CD4-positive, alpha-beta T cell treated with Interleukin-15 for 1 hour (primary cell): ENCODE measurements around the gene CYSLTR2.
"Not testable (repeated sequence)": the region's sequence is repeated elsewhere in the genome, so short reads cannot be mapped to it uniquely, and the experiment has no call there.

Source experiments
- DNase-seq: peaks from one replicate; pipeline ENCODE4 v3.0.0-alpha.2; 2020

Gene CYSLTR2

GRCh38 chr13:48646791-48647190 lies 6.9 kb upstream of the CYSLTR2 start:
- no peak for DNase-seq

GRCh38 chr13:48647625-48648024 lies 6.1 kb upstream of the CYSLTR2 start:
- DNase-seq: no peak

DNA sequence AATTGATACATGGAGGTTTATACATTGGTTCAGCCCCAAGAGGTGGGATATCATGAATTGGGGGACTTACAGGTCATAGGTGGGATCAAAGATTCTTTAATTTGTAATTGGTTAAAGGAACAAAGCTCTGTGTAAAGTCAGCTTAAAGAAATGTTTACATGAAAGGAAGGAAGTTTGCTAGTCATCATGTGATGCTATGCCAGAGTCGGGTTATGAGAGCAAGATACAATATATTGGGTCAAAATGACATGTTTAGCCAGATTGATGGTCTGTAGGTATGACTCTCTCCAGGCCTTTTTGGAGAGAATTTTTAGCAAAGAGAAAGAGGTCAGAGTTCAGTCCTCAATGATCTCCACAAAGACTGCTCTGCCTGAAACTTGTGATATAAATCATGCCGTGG lies 5.3 kb upstream of the CYSLTR2 start:
- no peak for DNase-seq

GRCh38 chr13:48652851-48653471 lies 768 bp upstream of the CYSLTR2 start:
- DNase-seq: no peak

DNA sequence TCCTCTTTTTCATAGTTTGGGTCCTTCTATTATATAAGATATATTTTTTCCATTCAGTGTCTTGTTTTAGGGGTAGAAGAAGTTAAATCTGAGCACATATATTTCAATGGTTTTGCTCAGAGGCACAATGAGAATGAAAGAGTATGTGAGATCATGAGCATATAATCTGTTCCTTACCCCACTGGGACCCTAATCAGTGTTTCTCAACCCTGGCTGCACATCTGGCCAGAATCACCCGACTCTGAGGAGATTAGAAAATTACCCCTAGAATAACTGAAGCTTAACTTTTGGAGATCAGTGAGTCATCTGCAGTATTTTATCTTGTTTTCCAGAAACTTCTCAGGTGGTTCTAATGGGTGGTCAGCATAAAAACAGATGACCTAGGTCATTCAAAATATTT lies 782 bp downstream of the CYSLTR2 start:
- DNase-seq: no peak

DNA sequence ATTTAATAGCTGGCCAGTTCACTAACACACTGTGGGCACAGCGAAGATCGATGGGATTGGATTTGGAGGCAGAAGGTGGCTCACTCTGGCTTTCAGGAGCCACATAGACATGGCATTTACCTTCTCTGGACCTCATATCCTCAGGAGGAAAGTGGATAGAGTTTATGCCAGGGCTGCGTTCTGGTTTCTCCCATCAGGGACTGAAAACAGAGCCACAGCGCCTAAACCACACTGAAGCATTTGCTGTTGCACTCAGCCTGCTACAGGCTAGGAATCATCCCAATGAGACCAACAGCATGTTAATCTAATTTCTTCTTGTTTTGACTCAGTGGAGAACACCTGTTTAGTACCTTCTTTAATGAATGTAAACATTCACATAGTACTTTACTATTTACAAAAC lies 1.6 kb downstream of the CYSLTR2 start:
- DNase-seq: no peak

GRCh38 chr13:48656608-48657007 lies 2.9 kb downstream of the CYSLTR2 start:
- DNase-seq: no peak

DNA sequence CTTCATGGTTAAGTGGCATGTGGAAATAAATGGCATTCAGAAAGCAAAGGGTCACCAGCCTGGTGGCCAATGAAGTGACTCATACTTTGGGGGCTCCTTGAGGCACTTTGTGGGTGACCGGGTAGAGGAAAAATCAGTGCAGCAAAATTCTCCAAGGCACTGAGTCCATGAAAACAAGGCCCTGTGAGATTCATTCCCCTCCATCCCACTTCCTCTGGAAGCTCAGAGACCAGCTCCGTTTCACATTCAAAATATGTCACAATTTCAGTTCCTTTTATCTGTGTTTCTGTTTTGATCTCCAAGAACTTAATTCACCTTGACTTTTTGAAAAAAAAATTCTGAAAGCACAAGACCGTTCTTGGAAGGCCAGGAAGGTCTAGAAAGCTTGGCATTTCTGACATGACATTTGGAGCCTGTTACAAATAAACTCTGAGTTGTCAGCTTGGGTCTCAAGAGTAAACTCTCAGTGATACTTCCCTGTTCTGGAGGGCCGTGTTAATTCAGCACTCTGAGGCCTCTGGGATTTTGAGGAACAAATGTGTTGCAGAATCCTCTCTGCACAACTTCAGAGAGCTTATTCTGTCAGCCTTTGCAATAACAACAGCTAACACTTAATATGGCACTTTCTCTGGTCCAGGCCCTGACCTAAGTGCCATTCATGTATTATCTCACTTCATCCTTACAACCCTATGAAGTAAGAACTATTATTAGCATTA lies 6.8 kb downstream of the CYSLTR2 start:
- peak; percentile 38 for DNase-seq

DNA sequence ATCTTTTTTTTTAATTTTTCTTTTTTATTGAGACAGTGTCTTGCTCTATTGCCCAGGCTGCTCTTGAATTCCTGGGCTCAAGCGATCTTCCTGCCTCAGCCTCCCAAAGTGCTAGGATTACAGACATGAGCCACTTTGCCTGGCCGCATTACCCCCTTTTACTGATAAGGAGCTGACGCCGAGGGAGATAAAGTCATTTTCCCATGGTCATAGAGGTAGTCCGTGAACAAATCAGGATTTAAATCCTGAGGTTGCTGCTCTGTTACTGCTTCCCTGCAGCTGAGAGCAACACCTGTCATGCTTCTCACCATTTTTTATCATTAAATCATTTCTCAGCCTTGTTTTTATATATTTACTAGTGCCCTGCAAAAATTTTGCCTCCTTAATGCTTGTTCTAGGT lies 7.4 kb downstream of the CYSLTR2 start:
- no peak for DNase-seq

- no peak for DNase-seq
Observed at GRCh38 chr13:48662226-48662625, 8.5 kb downstream of the CYSLTR2 start.

GRCh38 chr13:48667136-48667535 lies 13.4 kb downstream of the CYSLTR2 start:
- DNase-seq: no peak

- DNase-seq: not testable (repeated sequence)
Observed at GRCh38 chr13:48671421-48671820, 17.7 kb downstream of the CYSLTR2 start.

DNA sequence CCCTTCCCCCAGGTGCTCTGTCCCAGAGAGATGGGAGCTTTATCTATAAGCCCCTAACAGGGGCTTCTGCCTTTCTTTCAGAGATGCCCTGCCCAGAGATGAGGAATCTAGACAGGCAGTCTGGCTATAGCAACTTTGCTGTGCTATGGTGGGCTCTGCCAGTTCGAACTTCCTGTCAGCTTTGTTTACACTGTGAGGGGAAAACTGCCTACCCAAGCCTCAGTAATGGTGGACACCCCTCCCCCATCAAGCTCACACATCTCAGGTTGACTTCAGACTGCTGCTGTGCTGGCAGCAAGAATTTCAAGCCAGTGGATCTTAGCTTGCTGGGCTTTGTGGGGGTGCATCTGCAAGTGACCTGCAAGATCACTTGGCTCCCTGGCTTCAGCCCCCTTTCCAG lies 21.5 kb downstream of the CYSLTR2 start:
- DNase-seq: no peak

DNA sequence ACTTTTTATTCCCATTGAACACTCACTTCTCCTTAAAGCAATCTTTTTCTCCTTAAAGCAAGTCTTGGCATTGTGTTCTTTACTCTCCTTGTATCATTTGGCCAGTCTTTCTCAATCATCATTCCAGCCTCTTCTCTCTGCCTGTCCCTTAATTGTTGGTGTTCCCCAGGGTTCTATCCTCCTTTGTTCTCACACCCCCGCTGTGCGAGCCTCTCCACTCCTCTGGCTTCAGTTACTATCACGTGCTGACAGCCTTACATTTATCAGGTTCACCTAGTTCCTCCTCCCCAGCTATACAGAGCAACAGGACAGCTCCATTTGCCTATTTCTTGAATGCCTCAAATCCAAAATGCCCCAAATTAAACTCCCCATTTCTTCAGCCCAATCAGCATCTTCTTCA lies 24.6 kb downstream of the CYSLTR2 start:
- no peak for DNase-seq

DNA sequence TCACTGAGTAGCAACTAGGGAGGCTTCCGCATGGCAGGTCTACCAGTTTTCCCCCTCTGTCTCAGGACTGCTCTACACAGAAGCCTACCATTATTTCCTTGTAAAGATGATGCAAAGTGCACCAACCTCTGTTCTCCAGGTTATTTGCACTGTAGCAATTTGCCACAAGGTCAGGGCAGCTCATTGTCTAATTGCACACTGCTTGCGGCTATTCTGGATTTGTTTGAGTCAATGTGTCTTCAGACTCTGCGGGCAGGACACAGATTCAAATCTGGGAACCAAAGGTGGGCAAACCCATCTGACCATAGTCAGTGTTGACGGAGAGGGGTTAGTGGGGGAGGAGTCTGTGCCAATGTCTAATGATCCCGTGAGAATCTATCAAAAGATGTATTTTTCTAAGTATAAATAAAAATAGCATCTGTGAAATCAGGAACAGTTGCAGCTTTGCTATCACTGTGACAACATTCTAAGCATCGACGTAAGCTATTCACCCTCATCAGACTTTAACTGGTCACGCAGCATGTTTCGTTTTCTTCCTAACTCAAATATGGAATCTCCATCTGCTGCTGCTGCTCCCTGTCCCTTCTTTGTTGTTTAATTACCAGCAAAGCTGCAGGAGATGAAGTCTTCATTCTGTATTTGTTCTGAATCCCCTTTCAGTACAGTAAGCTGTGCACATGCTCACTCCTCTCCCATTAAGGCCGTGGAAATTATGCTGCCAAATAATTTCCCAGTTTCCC lies 26.4 kb downstream of the CYSLTR2 start:
- no peak for DNase-seq

DNA sequence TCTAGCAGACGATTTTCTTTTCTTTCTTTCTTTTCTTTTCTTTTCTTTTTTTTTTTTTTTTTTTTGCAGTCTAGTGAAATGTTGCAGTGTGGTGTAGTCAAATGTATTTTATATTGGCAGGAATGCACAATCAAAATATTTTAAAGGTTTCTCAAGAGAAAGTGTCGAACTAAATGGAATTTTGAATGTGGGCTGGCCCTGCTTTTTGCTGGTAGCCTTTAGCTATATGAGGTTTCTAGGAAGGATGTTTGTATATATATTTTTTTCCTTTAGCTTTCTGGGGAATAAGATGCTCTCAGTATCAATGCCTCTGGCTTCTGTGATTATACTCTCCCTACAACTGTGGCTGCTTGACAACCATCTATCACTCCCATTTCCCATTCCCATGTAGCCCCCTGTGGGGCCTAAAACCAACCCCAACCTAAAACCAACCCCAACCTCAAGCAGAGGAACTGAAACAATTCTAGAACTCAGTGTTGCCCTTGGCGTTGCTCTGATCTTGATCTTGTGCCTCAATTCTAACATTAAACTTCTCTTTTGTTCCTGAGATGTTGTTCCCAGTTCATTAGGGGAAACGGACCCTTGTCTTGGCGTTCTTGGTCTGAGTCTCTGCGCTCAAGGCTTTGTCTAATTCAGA lies 27.1 kb downstream of the CYSLTR2 start:
- DNase-seq: no peak

- DNase-seq: no peak
Observed at GRCh38 chr13:48681905-48682304, 28.2 kb downstream of the CYSLTR2 start.

- no peak for DNase-seq
Observed at GRCh38 chr13:48682436-48682835, 28.7 kb downstream of the CYSLTR2 start.

- no peak for DNase-seq
Observed at GRCh38 chr13:48686636-48687210, 33.0 kb downstream of the CYSLTR2 start.

GRCh38 chr13:48687249-48687648 lies 33.5 kb downstream of the CYSLTR2 start:
- no peak for DNase-seq

DNA sequence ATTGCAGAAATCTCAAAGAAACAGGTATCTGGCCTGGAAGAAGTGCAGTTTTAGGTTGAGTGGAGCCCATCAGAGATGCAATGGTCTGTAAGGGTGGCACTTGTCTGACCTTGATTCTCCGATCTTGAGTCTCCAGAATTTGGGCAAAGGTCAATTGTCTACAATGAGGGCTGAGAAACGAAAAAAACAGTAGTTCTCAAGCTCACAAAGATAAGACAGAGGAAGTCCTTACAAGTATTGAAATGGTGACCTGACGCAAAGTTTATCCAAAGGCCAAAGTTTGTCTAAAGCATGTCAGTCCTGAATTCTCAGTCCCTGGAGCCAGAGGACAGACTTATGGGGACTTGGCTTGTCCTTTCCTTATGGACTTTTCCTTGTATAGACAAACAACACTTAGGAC lies 40.3 kb downstream of the CYSLTR2 start:
- no peak for DNase-seq

DNA sequence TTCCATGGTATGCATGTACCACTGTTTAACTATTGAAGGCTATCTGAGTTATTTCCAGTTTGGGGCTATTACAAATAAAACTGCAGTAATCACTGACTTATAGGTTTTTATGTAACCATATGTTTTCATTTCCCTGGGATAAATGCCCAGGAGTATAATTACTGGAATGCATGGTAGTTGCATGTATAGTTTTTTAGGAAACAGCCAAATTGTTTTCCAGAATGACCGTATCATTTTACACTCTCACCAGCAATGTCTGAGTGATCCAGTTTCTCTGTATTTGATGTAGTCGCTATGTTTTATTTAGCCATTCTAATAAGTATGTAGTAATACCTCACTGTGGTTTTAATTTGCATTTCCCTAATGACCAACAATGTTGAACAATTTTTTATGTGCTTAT lies 42.0 kb downstream of the CYSLTR2 start:
- DNase-seq: no peak

- not testable (repeated sequence) for DNase-seq
Observed at GRCh38 chr13:48696676-48697075, 42.9 kb downstream of the CYSLTR2 start.
